ENCODE data around the gene DUS2. TPM values are rescaled to one million over a fixed set of nuclear protein-coding genes. Genes with fewer than 3 reads are reported as not detected.

The DUS2 gene
- total RNA-seq, 1 donor from 2014 or later = 22.9 TPM

GRCh38 chr16:68000450-68000849 lies 22.6 kb upstream of the DUS2 start:
- H3K36me3 ChIP-seq = no peaks in the 10 kb centered on the region
- no peaks in the 10 kb centered on the region for H3K27me3 ChIP-seq
- no peak overlapping the region for H3K4me2 ChIP-seq
- no peaks in the 10 kb centered on the region for H3K9me3 ChIP-seq (ENCODE audit: low read depth)
- no peak overlapping the region for H2AFZ ChIP-seq (replicated peaks)
- H3K79me2 ChIP-seq (ENCODE audit: low read depth) = no peaks in the 10 kb centered on the region
- H3K27ac ChIP-seq = no peak overlapping the region
- no peak for DNase-seq (ENCODE audit: low spot score)
- H3K4me3 Mint-ChIP-seq = no peak overlapping the region
- TF ChIP-seq CTCF (IDR thresholded peaks at IDR 0.05) (no peak), EZH2phosphoT487 (IDR thresholded peaks at IDR 0.05) (no peak), EZH2 (IDR thresholded peaks at IDR 0.05) (no peak)
- peak overlapping the region; percentile 72 for H3K27ac Mint-ChIP-seq
- H3K9ac ChIP-seq = no peak overlapping the region
- H3K4me1 Mint-ChIP-seq = peaks cover 3% of the 10 kb centered on the region
- H4K20me1 ChIP-seq (ENCODE audit: low read depth) = no peaks in the 10 kb centered on the region
- H3K36me3 Mint-ChIP-seq = no peaks in the 10 kb centered on the region
- H3K27me3 Mint-ChIP-seq (ENCODE audit: insufficient read depth, low read depth) = peaks cover 8% of the 10 kb centered on the region
- H3F3A ChIP-seq (ENCODE audit: low read depth) = no peaks in the 10 kb centered on the region
- H3K9me3 Mint-ChIP-seq = peaks cover 2% of the 10 kb centered on the region
- H3K4me3 ChIP-seq = no peak overlapping the region
- H3K4me1 ChIP-seq = no peaks in the 10 kb centered on the region

GRCh38 chr16:68003031-68003430 lies 20.1 kb upstream of the DUS2 start:
- H3K4me2 ChIP-seq = no peak overlapping the region
- H3K9me3 ChIP-seq (ENCODE audit: low read depth) = no peaks in the 10 kb centered on the region
- no peaks in the 10 kb centered on the region for H3K27me3 ChIP-seq
- H3K9ac ChIP-seq = no peak overlapping the region
- Mint-ChIP-seq H3K4me1 (peaks cover 3% of the 10 kb centered on the region), H3K4me3 (no peak overlapping the region), H3K27me3 (ENCODE audit: insufficient read depth, low read depth) (peaks cover 2% of the 10 kb centered on the region), H3K27ac (no peak overlapping the region), H3K36me3 (no peaks in the 10 kb centered on the region), H3K9me3 (peaks cover 2% of the 10 kb centered on the region)
- no peaks in the 10 kb centered on the region for H3K79me2 ChIP-seq (ENCODE audit: low read depth)
- TF ChIP-seq CTCF (IDR thresholded peaks at IDR 0.05) (no peak), EZH2 (IDR thresholded peaks at IDR 0.05) (no peak), EZH2phosphoT487 (IDR thresholded peaks at IDR 0.05) (no peak)
- no peak overlapping the region for H2AFZ ChIP-seq (replicated peaks)
- no peaks in the 10 kb centered on the region for H3K4me1 ChIP-seq
- H3F3A ChIP-seq (ENCODE audit: low read depth) = no peaks in the 10 kb centered on the region
- no peak overlapping the region for H3K4me3 ChIP-seq
- H4K20me1 ChIP-seq (ENCODE audit: low read depth) = no peaks in the 10 kb centered on the region
- DNase-seq (ENCODE audit: low spot score) = no peak
- H3K36me3 ChIP-seq = no peaks in the 10 kb centered on the region
- no peak overlapping the region for H3K27ac ChIP-seq

- Histone ChIP-seq H3K9ac (no peak overlapping the region), H3K4me3 (no peak overlapping the region), H3K79me2 (ENCODE audit: low read depth) (no peaks in the 10 kb centered on the region), H4K20me1 (ENCODE audit: low read depth) (no peaks in the 10 kb centered on the region), H3K36me3 (no peaks in the 10 kb centered on the region), H3K4me1 (no peaks in the 10 kb centered on the region), H3K9me3 (ENCODE audit: low read depth) (no peaks in the 10 kb centered on the region), H3K27ac (no peak overlapping the region), H3F3A (ENCODE audit: low read depth) (no peaks in the 10 kb centered on the region), H2AFZ (replicated peaks) (no peak overlapping the region), H3K4me2 (no peak overlapping the region), H3K27me3 (no peaks in the 10 kb centered on the region)
- Mint-ChIP-seq H3K36me3 (no peaks in the 10 kb centered on the region), H3K9me3 (no peaks in the 10 kb centered on the region), H3K4me3 (no peak overlapping the region), H3K27ac (no peak overlapping the region), H3K4me1 (peaks cover 4% of the 10 kb centered on the region), H3K27me3 (ENCODE audit: insufficient read depth, low read depth) (peaks cover 4% of the 10 kb centered on the region)
- no peak for TF ChIP-seq EZH2 (IDR thresholded peaks at IDR 0.05)
- no peak for TF ChIP-seq CTCF (IDR thresholded peaks at IDR 0.05)
- no peak for TF ChIP-seq EZH2phosphoT487 (IDR thresholded peaks at IDR 0.05)
- DNase-seq (ENCODE audit: low spot score) = no peak
These were observed 17.9 kb upstream of the DUS2 start for GRCh38 chr16:68005211-68005610.
